H9 (cell line): ENCODE measurements around the gene HPRT1. TPM values are rescaled to one million over a fixed set of nuclear protein-coding genes. Genes with fewer than 3 reads are reported as not detected.

Experiments used
- DNase-seq: peaks from one replicate; pipeline ENCODE4 v3.0.0-alpha.2; 2017
- H2AFZ ChIP-seq: one replicate; pipeline ENCODE4 v1.6.1; 2013; ENCODE audit warnings: mild to moderate bottlenecking, low read length, control low read depth, moderate library complexity
- H2AK5ac ChIP-seq: 2 replicates; pipeline ENCODE4 v1.6.1; 2013; ENCODE audit warnings: low read length, control low read depth, mixed read lengths; ENCODE audit not compliant: insufficient read length
- H2BK120ac ChIP-seq: one replicate; pipeline ENCODE4 v1.6.1; 2013; ENCODE audit warnings: low read depth, mild to moderate bottlenecking, low read length, control low read depth, inconsistent platforms; ENCODE audit not compliant: poor library complexity, severe bottlenecking
- H2BK12ac ChIP-seq: 2 replicates; pipeline ENCODE4 v1.6.1; 2013; ENCODE audit warnings: low read length, control low read depth, mixed read lengths, low read depth; ENCODE audit not compliant: insufficient read length
- H2BK15ac ChIP-seq: 2 replicates; pipeline ENCODE4 v1.6.1; 2013; ENCODE audit warnings: low read depth, low read length, control low read depth
- H2BK20ac ChIP-seq: one replicate; pipeline ENCODE4 v1.6.1; 2013; ENCODE audit warnings: low read depth, mild to moderate bottlenecking, low read length, control low read depth, inconsistent platforms; ENCODE audit not compliant: poor library complexity, severe bottlenecking
- H2BK5ac ChIP-seq: 2 replicates; pipeline ENCODE4 v1.6.1; 2013; ENCODE audit warnings: low read length, control low read depth, mixed read lengths; ENCODE audit not compliant: insufficient read length
- H3K14ac ChIP-seq: 2 replicates; pipeline ENCODE4 v1.6.1; 2013; ENCODE audit warnings: low read length, control low read depth; ENCODE audit not compliant: insufficient read depth
- H3K18ac ChIP-seq: 2 replicates; pipeline ENCODE4 v1.6.1; 2013; ENCODE audit warnings: low read depth, mild to moderate bottlenecking, mixed read lengths, low read length, control low read depth; ENCODE audit not compliant: insufficient read length
- H3K23ac ChIP-seq: 2 replicates; pipeline ENCODE4 v1.6.1; 2013; ENCODE audit warnings: low read length, control low read depth, mixed read lengths, low read depth; ENCODE audit not compliant: insufficient read length
- H3K23me2 ChIP-seq: 2 replicates; pipeline ENCODE4 v1.6.1; 2013; ENCODE audit warnings: low read depth, mild to moderate bottlenecking, mixed read lengths, low read length, control low read depth; ENCODE audit not compliant: insufficient read length, poor library complexity, severe bottlenecking
- H3K27ac ChIP-seq: 2 replicates; pipeline ENCODE4 v1.5.1; 2013; ENCODE audit warnings: low read length, control low read depth, mixed read lengths, low read depth; ENCODE audit not compliant: insufficient read length
- H3K27me3 ChIP-seq: 2 replicates; pipeline ENCODE4 v1.6.1; 2013; ENCODE audit warnings: low read length, control low read depth, inconsistent platforms; ENCODE audit not compliant: insufficient read depth
- H3K4ac ChIP-seq: 2 replicates; pipeline ENCODE4 v1.6.1; 2013; ENCODE audit warnings: low read depth, mild to moderate bottlenecking, control low read depth, inconsistent platforms, low read length, moderate library complexity
- H3K4me1 ChIP-seq: 2 replicates; pipeline ENCODE4 v1.6.1; 2013; ENCODE audit warnings: low read length, control low read depth, inconsistent platforms; ENCODE audit not compliant: insufficient read depth
- H3K4me2 ChIP-seq: 2 replicates; pipeline ENCODE4 v1.6.1; 2013; ENCODE audit warnings: low read length, control low read depth, mixed read lengths; ENCODE audit not compliant: insufficient read length, insufficient read depth
- H3K56ac ChIP-seq: 2 replicates; pipeline ENCODE4 v1.6.1; 2013; ENCODE audit warnings: low read depth, mild to moderate bottlenecking, mixed read lengths, low read length, control low read depth; ENCODE audit not compliant: insufficient read length
- H3K79me1 ChIP-seq: 2 replicates; pipeline ENCODE4 v1.6.1; 2013; ENCODE audit warnings: low read depth, mild to moderate bottlenecking, moderate library complexity, low read length, control low read depth, inconsistent platforms; ENCODE audit not compliant: insufficient read depth, poor library complexity, severe bottlenecking
- H3K79me2 ChIP-seq: 2 replicates; pipeline ENCODE4 v1.6.1; 2013; ENCODE audit warnings: low read length, control low read depth, inconsistent platforms; ENCODE audit not compliant: insufficient read depth
- H3K9ac ChIP-seq: 2 replicates; pipeline ENCODE4 v1.6.1; 2013; ENCODE audit warnings: low read length, control low read depth, mixed read lengths; ENCODE audit not compliant: insufficient read length; ENCODE audit errors: extremely low read depth
- H3K9me3 ChIP-seq: one replicate; pipeline ENCODE4 v1.6.1; 2013; ENCODE audit warnings: low read depth, low read length, inconsistent platforms; ENCODE audit not compliant: control insufficient read depth
- H3T11ph ChIP-seq: one replicate; pipeline ENCODE4 v1.6.1; 2013; ENCODE audit warnings: mild to moderate bottlenecking, low read length, control low read depth, inconsistent platforms
- H4K20me1 ChIP-seq: one replicate; pipeline ENCODE4 v1.6.1; 2013; ENCODE audit not compliant: control insufficient read depth, insufficient read length, insufficient read depth
- H4K5ac ChIP-seq: 2 replicates; pipeline ENCODE4 v1.6.1; 2013; ENCODE audit warnings: low read depth, mild to moderate bottlenecking, mixed read lengths, low read length, control low read depth; ENCODE audit not compliant: insufficient read length
- H4K8ac ChIP-seq: replicated peaks from 2 replicates; pipeline ENCODE4 v1.6.1; 2013; ENCODE audit warnings: low read length, control low read depth, mixed read lengths, low read depth; ENCODE audit not compliant: insufficient read length
- H4K91ac ChIP-seq: 2 replicates; pipeline ENCODE4 v1.6.1; 2013; ENCODE audit warnings: low read depth, mild to moderate bottlenecking, moderate library complexity, mixed read lengths, low read length, control low read depth; ENCODE audit not compliant: insufficient read length
- H3K27ac Mint-ChIP-seq, 3 experiments: 2 replicates in 2 of 3; 3 replicates in 1 of 3; pipeline ENCODE4 v1.8.0; 2020 to 2021; ENCODE audit warnings: mixed read lengths in 3 of 3, mild to moderate bottlenecking in 1 of 3, moderate library complexity in 1 of 3
- H3K27me3 Mint-ChIP-seq: 2 replicates; pipeline ENCODE4 v1.8.0; 2021; ENCODE audit warnings: low read depth, mild to moderate bottlenecking, moderate library complexity, mixed read lengths
- H3K36me3 Mint-ChIP-seq, 3 experiments: 2 replicates in 2 of 3; 3 replicates in 1 of 3; pipeline ENCODE4 v1.8.0; 2020 to 2021; ENCODE audit warnings: low read depth in 3 of 3, mixed read lengths in 3 of 3; ENCODE audit not compliant: insufficient read depth in 1 of 3
- H3K4me1 Mint-ChIP-seq, 2 experiments: 2 replicates each; pipeline ENCODE4 v1.8.0; 2020; ENCODE audit warnings: mixed read lengths in 2 of 2
- H3K4me3 Mint-ChIP-seq, 2 experiments: 2 replicates in 1 of 2; 3 replicates in 1 of 2; pipeline ENCODE4 v1.8.0; 2020 to 2021; ENCODE audit warnings: mild to moderate bottlenecking in 2 of 2, mixed read lengths in 2 of 2, moderate library complexity in 1 of 2
- H3K9me3 Mint-ChIP-seq, 2 experiments: 2 replicates in 1 of 2; 3 replicates in 1 of 2; pipeline ENCODE4 v1.8.0; 2020; ENCODE audit warnings: mild to moderate bottlenecking in 2 of 2, mixed read lengths in 2 of 2, moderate library complexity in 1 of 2
- WGBS: extraction: QIAGEN DNeasy Blood & Tissue Kit; methylation state at CpG from one replicate; pipeline ENCODE4 v1.1.7; 2013; ENCODE audit warnings: missing lambda C conversion rate, low lambda C conversion rate, mixed read lengths; ENCODE audit not compliant: insufficient read length; ENCODE audit errors: extremely low coverage; 5-methylcytosine and 5-hydroxymethylcytosine counted together
- total RNA-seq: library from RNA; stranded (reverse); gene quantifications from 2 replicates; pipeline ENCODE4 v1.2.1, GENCODE V29; 2021
- TF ChIP-seq, protein P1 (sequence below): fragments of 200-600 bp; sonication (generic); conservative IDR thresholded peaks from 3 replicates; pipeline ENCODE4 v1.8.0; 2021; ENCODE audit warnings: antibody characterized with exemption, mild to moderate bottlenecking

HPRT1 gene
- total RNA-seq, 1 experiment from 2014 or later, result 39.2 TPM

DNA sequence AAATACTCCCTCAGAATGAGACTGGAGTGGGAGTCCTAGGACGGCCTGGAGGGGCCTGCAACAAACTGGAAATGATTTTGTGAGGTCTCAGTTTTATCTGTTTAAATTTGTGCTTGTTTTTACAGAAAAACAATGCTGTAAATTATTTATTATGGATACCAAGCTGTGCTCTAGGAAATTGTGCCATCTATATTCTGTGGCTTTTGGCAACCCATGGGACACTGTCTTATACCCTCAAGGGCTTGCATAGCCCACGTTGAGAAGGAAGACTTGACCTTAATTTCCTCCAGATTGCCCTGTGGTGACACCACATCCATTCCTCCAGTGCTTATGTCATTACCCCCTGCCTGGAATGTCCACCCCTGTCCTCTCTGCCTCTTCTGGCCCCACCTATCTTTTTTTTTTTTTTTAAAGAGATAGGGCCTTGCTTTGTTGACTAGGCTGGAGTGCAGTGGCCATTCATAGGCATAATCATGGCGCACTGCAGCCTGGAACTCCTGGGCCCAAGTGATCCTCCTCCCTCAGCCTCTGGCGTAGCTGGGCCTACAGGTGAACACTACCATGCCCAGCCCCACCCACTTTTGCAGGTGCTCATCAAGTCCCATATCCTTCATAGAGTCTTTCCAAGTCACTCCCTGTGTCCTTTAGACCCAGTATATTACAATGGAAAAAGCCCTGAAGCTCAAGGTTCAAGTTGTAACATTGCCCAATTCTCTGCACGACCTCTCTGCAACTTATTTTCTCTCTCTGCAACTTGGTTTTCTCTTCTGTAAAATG is 77.4 kb downstream of the HPRT1 start:
- Histone ChIP-seq H3K23me2 (no peaks in the 10 kb centered on the region), H3K27me3 (no peaks in the 10 kb centered on the region; the same call in 1 of the 2 replicates), H2AFZ (no peak overlapping the region), H4K5ac (no peak overlapping the region), H4K91ac (no peak overlapping the region), H3K9me3 (no peaks in the 10 kb centered on the region), H2AK5ac (no peak overlapping the region), H3K4ac (no peak overlapping the region), H3K4me1 (peaks cover 4% of the 10 kb centered on the region; the same call in 1 of the 2 replicates), H3K79me1 (no peaks in the 10 kb centered on the region), H2BK120ac (no peak overlapping the region), H2BK20ac (no peak overlapping the region), H3T11ph (no peak overlapping the region), H4K8ac (no peak overlapping the region), H4K20me1 (no peaks in the 10 kb centered on the region), H2BK15ac (no peak overlapping the region), H3K18ac (no peak overlapping the region), H3K9ac (no peak overlapping the region), H3K27ac (no peak overlapping the region), H2BK5ac (no peak overlapping the region), H3K4me2 (no peak overlapping the region), H2BK12ac (no peak overlapping the region), H3K14ac (no peak overlapping the region), H3K56ac (no peak overlapping the region), H3K23ac (no peak overlapping the region), H3K79me2 (no peaks in the 10 kb centered on the region)
- Mint-ChIP-seq H3K27me3 (peaks cover 11% of the 10 kb centered on the region), H3K36me3 (peaks cover 0 to 6% (median 0%) of the 10 kb centered on the region in 3 experiments; a peak in 2 of 7 replicates), H3K4me1 (peaks cover 16 to 29% of the 10 kb centered on the region in 2 experiments), H3K9me3 (peaks cover 5 to 65% of the 10 kb centered on the region in 2 experiments; a peak in 4 of 5 replicates), H3K4me3 (no peak overlapping the region), H3K27ac (peak overlapping the region in 2 of 3 experiments; percentile 68 to 71; a peak in 2 of 7 replicates)
- DNase-seq, result no peak
- TF ChIP-seq, protein P1, sequence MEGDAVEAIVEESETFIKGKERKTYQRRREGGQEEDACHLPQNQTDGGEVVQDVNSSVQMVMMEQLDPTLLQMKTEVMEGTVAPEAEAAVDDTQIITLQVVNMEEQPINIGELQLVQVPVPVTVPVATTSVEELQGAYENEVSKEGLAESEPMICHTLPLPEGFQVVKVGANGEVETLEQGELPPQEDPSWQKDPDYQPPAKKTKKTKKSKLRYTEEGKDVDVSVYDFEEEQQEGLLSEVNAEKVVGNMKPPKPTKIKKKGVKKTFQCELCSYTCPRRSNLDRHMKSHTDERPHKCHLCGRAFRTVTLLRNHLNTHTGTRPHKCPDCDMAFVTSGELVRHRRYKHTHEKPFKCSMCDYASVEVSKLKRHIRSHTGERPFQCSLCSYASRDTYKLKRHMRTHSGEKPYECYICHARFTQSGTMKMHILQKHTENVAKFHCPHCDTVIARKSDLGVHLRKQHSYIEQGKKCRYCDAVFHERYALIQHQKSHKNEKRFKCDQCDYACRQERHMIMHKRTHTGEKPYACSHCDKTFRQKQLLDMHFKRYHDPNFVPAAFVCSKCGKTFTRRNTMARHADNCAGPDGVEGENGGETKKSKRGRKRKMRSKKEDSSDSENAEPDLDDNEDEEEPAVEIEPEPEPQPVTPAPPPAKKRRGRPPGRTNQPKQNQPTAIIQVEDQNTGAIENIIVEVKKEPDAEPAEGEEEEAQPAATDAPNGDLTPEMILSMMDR, result no peak
- WGBS, result no CpG with 5 or more reads among the region's 5 CpGs
